Stimulated activated CD4-positive, alpha-beta T cell treated with anti-CD3 and anti-CD28 coated beads, Interleukin-4, amount 100 ng/mL, for 1 hour (primary cell): Measurements from ENCODE around the gene LRP1.

ENCODE experiments used
- DNase-seq: peaks from one replicate; pipeline ENCODE4 v3.0.0-alpha.2; 2020

The LRP1 gene

DNA sequence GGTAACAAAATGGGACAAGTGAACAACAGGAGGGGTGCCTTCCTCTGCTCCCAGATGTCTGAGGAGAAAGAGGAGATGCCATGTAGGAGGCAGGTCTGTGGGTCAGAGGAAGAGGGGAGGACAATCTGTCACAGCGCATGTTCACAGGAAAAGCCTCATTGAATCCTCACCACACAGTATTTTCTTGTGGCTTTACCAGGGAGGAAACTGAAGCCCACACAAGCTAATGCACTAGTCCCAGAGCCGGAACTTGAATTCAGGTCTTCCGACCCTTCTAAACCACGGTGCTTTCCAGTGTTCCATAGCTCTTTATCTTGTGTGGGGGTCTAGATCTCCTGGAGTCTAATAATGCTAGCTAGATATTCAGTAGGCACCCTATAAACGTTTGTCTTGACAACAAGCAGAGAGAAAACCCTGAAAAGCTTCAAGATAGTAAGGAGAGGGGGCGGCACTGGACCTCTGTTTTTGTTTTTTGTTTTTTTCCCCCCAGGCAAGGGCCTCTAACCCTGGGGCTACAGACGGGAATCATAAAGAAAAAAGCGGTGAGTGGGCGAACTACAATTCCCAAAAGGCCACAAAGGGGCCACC is 100.9 kb downstream of the LRP1 start:
- no peak for DNase-seq

DNA sequence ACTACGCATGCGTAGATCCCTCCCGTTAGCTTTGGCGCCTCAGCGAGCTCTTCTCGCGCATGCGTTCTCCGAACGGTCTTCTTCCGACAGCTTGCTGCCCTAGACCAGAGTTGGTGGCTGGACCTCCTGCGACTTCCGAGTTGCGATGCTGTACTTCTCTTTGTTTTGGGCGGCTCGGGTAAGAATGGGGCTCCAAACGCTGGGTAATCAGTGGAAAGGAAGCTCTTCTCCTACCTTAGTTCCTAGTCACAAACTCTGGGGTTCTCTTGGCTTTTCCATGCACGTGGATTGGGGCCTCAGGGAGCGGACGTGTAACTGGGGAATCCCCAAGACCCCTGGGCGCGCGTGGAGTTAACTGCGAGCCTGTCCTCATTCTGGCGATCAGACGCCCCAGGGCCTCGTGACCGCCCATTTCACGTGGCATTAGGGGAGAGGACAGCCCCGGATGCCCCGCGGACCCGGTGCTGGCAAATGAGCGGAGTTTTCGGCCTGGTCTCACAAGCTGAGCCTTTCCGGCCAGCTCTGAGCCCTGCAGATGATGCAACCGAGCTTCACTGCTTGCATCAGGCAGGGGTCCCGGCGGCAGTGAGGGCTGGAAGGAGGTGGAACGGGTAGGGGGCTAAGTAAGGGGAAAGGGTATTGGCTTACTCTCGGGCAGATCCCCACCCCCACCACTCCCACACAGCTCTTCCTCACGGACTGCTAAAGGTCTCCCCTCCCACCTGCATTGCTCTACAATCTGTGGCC is 101.5 kb downstream of the LRP1 start, which contains the start of gene SHMT2:
Gene SHMT2, plus strand, starts transcription at position 78 of the 747 bp plus-strand sequence. Its CDS starts 68 bp downstream, at position 146.
- peak; percentile 92 for DNase-seq

DNA sequence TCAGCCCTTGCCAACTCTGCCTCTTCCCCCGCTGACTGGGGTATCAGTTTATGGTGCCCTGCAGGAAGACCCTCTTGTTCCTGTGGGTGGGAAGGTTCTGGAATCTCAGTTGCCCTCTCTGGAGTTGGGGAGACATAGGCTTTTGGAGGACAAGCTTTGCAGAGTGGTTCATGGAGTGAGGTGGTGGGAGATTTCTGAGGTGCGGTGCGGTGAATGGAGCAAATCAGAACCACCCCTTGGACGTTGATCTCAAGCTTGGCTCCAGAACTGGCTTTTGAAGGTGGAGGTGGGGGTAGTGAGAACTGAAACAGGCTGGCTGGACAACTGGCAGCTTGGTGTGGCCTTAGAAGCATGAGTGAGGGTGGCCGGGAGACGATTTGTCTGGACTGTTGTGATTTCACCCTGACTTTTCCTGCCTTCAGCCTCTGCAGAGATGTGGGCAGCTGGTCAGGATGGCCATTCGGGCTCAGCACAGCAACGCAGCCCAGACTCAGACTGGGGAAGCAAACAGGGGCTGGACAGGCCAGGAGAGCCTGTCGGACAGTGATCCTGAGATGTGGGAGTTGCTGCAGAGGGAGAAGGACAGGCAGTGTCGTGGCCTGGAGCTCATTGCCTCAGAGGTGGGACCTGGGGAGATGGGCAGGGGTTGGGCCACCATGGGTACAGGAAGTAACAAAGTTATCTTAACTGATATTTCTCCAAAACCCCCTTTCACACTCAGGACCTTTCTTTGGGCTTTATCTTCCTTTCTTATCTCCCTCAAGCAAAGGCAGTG is 102.3 kb downstream of the LRP1 start:
- no peak for DNase-seq

DNA sequence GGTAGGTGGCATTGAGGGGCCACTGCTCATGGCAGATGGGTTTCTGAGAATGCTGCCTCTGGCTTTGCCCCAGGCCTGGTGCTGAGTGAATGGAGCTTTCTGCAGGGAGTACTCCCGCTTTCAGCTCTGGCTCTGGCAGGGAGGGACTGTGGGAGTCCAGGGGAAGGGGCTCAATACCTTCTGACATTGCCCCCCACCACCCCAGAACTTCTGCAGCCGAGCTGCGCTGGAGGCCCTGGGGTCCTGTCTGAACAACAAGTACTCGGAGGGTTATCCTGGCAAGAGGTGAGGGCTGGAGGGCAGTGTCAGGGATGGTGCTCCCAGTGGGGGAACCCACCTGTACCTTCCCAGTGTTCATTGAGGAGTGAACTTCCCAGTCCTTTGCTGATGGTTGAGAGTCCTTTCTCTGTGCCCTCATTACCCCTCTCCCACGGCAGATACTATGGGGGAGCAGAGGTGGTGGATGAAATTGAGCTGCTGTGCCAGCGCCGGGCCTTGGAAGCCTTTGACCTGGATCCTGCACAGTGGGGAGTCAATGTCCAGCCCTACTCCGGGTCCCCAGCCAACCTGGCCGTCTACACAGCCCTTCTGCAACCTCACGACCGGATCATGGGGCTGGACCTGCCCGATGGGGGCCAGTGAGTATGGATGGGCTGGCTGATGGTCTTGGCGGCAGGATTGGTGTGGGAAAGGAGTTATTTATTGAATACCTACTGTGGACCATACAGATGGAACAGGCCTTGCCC is 103.2 kb downstream of the LRP1 start:
- DNase-seq: no peak

DNA sequence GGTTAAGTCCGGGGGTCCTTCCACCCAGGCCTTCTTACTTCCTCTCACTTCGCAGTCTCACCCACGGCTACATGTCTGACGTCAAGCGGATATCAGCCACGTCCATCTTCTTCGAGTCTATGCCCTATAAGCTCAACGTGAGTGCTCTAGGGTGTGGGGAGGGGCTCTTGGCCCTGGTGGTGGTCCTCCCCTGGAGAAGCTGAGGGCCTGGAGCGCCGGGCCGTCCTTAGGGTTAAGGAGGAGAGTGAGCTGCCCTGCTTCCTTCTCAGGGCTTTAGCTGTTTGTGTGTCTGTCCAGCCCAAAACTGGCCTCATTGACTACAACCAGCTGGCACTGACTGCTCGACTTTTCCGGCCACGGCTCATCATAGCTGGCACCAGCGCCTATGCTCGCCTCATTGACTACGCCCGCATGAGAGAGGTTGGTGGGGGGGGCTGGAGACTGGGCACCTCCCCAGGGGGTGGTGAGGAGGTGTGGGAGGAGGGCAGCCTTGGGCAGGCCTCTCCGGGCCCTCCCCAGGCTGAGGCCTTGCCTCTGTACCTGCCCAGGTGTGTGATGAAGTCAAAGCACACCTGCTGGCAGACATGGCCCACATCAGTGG is 104.0 kb downstream of the LRP1 start:
- DNase-seq: no peak

DNA sequence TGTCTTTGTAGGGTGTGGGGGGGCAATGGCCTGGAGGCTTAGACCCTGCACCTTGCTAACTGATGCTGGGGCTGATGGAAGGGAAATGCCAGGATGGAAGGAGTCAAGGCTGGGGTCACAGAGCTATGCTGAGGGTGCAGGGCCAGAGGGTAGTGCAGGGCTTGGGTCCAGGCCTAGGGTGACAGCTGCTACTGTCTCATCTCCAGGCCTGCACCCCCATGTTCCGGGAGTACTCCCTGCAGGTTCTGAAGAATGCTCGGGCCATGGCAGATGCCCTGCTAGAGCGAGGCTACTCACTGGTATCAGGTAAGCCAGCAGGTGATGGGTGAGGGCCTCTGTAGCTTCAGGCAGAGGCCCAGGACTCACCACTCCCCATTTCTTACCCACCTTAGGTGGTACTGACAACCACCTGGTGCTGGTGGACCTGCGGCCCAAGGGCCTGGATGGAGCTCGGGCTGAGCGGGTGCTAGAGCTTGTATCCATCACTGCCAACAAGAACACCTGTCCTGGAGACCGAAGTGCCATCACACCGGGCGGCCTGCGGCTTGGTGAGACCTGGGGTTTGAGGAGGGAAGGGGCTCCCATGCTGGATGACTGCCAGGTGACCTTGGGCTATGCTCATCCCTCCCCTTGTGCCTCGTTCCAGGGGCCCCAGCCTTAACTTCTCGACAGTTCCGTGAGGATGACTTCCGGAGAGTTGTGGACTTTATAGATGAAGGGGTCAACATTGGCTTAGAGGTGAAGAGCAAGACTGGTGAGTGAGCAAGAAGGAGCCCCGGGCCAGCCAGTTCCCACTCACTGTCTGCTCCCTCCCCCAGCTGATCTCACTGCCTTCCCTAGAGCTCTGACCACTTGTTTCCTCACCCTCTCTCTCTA is 105.3 kb downstream of the LRP1 start:
- no peak for DNase-seq

DNA sequence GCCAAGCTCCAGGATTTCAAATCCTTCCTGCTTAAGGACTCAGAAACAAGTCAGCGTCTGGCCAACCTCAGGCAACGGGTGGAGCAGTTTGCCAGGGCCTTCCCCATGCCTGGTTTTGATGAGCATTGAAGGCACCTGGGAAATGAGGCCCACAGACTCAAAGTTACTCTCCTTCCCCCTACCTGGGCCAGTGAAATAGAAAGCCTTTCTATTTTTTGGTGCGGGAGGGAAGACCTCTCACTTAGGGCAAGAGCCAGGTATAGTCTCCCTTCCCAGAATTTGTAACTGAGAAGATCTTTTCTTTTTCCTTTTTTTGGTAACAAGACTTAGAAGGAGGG is 105.9 kb downstream of the LRP1 start:
- no peak for DNase-seq

DNA sequence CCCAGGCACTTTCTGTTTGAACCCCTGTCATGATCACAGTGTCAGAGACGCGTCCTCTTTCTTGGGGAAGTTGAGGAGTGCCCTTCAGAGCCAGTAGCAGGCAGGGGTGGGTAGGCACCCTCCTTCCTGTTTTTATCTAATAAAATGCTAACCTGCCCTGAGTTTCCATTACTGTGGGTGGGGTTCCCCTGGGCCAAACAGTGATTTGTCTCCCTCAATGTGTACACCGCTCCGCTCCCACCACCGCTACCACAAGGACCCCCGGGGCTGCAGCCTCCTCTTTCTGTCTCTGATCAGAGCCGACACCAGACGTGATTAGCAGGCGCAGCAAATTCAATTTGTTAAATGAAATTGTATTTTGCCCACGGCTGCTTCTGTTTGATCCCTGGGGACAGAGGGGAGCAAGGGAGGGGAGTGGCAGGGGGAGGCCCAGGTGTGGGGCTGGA is 106.3 kb downstream of the LRP1 start:
- no peak for DNase-seq

DNA sequence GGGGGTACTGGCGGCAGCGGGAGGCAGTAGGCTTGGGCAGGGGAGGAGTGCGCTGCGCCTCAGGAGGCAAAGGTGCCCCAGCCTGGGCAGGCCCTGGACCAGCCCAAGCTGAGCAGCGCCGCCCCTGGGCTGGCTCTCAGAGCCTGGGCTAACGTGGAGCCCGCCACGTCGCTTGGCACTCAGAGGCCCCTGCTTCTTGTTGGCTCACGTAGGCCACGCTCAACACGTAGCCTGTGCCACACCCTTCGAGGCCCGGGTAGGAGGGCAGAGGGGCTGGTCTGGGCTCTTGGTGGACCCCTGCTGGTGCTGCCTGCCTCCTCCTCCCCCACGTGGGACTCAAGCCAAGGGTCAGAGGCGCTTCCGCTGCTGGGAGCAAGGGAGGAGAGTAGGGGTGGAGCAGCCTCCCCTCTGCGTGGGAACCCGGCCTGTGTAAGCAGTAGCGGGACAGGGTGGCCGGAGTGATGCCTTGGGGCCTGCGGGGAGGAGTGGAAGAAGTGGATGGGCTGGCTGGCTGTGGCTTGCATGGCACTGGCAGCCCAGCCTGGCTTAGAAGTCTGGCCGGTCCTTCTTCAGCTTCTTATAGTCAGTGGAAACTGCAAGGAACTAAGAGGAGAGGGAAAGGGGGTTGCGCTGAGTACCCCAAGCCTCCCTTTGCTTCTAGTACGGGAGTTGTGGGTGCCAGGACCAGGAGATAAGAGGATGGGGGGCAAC is 106.9 kb downstream of the LRP1 start:
- no peak for DNase-seq

DNA sequence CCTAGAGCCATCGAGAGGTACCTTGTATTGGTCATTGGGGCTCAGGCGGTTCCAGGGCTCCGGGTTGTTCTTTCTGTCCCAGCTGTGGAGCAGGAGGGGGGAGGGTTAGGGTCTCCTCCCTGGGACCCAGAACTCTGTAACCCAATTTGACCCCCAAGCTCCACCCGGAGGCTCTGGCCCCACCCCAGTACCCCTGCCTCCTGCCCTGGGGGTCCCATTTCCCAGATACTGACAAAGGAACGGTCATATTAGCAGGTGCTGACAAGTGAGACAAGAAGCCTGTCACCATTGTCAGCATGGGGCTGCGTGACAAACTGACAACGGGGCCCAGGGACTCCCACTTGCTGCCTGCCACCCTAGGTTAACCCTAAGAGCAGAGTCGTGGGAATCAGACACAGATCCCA is 107.4 kb downstream of the LRP1 start:
- no peak for DNase-seq

DNA sequence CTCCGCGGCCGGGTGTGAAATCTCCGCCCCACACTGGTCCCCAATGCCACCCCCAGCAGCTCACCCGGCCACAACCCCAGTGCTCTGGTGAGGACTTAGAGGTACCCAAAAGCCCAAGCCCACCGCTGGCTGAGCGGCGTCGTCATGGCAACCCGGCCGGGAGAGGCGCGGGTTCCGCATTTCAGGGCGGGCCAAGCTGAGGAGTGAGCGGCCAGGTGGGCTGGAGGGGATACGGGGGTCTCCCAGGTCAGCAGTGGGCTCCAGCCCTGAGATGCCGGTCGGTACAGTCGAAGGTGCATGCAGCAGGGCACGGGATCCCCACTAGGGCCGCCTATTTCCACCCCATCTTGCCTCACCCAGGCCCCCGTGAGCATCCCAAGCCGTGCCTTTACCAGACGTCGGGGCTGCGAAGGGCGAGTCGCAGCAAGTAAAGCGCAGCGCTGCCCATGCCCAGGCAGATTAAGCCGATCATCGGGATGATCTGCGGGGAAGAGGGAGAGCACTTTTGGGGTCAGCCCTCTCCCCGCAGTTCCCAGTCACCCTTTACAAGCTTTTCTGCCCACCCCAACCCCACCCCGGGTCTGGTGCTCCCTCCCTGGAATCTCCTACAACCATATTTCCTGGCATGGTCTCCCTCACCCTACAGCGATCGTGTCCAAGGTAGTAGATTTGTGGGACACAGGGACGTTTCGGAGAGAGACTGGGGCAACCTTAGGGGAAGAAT is 108.1 kb downstream of the LRP1 start:
- DNase-seq: peak; percentile 34

DNA sequence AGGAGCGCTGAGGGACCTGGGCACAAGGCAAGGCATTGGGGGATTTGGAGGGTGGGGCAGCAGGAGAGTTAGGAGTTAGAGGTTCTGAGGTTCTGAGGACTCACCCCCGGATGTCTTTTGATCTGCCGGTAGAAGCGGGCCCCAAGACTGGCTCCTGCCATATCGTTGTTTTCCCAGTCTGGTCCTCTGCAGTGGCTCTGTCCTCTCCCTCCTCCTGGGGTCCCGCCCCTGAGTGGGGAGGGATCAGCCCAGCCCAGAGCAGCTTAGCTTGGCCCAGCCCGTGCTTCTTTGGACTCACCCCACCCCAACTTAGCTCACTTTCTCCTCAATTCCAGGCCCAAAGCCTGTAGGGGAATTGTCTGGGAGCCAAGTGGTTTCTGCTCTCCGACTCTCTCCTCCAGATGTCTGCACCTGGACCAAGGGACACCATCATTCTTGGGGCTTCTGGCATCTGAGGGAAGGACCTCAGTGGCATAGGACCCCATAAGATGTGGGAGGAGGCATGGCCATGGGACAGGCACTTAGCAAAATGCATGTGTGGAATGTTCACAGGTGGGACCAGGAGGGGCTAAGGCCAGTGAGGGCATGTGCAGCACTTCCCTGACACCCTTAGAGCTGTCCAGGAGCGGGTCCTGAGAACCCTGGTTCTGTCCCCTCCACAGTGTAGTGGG is 108.8 kb downstream of the LRP1 start:
- DNase-seq: no peak

DNA sequence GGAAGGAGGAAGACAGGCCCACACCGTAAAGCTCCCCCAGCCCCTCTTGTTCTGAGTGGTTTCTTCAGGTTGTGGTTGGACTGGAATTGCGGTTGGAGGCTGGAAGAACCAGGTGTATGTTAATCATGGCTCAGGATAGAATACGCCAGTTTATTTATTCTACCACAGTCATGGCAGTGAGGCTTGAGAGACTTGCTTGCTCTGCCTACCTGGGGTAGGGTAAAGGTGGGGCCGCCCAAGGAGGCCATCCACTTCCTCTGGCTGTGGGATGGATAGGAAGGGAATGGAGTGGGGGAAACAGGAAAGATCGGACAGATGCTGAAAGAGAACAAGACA is 109.3 kb downstream of the LRP1 start:
- DNase-seq: no peak

DNA sequence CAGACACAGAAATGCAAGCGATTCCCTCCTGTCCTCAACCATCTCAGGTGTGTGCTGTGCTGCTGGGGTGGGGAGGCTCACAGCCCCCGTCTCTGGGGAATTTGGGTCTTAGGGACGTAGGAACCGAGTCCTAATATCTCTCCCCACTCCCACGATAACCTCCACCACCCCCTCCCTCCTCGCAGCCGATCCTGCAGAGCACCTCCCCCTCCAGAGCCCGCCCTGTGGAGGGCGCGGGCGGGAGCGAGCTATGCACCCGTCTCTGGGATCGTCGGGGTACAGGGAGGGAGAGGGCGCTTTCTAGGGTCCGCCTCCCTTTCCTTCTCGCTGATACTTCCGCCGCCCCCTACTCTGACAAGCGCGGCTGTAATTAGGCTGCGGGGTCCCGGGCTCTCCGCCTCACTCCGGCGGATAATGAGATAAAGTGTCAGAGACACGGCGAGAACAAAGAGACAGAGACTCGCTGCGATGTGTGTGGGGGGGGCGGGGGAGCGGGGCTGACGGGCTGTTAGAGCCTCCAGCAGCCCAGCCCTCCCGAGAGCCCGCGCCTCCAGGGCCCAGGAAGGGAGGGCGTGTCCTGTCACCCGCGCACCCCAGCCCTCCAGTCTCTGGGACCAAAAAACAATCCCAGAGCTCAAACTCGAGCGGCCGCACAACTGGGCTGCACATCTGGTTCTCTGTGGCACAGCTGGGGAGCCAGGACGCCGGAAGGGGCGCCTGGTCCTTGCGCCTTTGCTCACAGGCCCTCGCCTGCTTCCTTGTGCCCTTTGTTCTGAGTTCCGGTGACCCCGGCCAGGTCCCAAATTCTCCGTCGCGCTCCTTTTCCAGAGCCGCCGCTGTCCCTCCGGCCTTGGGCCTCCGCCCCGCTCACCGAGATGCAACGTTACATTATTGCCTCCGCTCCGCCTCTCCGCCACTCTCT is 109.9 kb downstream of the LRP1 start:
- peak; percentile 42 for DNase-seq

DNA sequence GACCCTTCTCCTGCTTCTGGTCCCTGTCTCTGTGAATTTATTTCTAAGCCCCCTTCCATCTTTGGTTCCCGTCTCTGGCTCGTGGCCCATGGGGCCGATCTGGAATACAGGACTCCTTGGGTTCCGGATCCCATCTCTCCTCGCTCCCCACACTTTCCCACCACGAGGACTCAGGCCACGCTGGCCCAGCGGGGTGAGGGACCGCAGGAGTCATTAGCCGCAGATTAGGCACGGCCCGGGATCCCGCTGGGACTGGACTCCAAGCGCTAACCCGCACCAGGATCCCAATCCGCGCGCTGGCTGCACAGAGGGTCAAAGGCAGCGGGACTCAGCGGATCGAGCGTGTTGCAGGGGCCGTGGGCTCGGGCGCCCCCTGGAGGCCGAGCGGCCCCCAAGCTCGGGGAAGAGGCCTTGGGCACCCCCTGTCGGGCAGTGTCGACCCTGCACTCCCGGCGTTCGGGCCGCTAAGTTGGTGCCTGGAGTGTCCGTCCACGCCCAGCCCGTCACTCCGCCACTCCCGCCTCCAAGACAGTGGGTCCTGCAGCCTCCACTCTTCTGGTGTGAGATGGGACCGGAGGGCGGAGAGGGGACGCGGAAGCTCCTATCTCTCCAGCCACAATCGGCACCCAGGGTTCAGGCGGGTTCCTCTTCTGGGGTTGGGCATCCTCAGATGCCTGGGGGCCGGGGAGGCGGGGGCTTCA is 110.7 kb downstream of the LRP1 start:
- peak; percentile 89 for DNase-seq

DNA sequence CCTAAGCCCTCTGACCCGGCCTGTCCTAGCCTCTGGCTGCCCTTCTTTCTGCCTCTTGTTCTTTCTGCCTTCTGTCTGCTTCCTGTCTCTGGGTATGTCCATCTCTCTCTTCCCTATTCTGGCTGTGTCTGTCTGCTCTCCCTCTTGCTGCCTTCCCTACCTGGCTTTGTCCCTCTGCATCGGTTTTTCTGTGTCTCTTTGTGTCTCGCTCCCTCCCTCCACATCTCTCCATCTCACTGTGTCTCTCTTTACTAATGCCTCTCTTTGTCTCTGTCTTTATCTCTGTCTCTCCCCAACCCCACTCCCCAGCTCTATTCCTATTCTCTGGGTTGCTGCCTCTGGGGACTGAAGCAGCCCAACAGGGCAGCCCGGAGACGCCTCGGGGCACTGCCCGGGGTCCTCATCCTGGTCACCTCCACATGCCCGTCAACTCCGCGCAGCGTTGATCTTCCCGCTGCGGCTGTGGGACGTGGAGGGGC is 111.3 kb downstream of the LRP1 start:
- no peak for DNase-seq

DNA sequence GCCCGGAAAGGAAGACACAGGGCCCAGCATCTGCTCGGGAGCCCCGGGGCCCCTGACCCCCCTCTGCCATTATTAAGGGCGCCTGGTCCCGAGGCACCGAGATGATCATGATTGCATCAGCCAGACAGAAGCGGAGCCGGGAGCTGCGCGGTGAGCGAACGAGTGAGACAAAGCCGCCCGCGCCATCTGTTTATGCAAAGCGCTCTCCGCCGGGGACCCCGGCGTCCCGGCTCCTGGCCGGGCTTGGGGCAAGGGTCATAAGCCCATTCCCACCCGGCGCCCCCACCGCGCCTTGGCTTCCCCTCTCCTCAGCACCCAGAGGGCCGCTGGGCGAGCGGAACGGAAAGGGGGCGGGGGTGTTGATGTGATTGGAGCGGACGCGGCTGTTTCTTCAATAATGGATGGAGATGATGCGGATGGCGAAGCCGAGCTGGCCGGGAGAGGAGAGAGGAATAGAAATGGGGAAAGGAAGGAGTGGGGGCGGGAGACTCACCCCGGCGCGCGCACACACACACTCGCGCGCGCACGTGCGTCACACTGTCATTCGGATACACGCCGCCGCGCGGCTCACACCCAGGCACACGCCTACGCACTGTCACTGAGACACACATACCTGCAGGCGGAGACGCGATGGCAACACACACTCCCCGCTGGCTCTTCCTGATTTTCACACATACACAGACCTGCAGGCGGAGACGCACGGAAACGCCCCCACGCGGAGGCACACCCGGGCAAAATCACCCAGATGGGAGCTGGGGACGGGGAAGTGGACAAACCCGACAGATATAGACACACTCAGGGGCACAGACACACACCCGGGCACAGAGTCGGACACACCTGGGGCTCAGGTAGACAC is 112.0 kb downstream of the LRP1 start:
- DNase-seq: peak; percentile 78
